PC-9 (cell line): ENCODE data around the gene MOB3B.

ENCODE experiments used
- EZH2 ChIP-seq: fragments of 200-600 bp; sonication (generic); IDR thresholded peaks from 2 replicates; pipeline ENCODE4 v1.8.0; 2017; ENCODE audit warnings: antibody characterized with exemption, low read depth
- TF ChIP-seq, protein P1 (sequence below): fragments of 200-600 bp; sonication (generic); conservative IDR thresholded peaks from 2 replicates; pipeline ENCODE4 v1.6.1; 2017; ENCODE audit warnings: mixed run types, antibody characterized with exemption, mild to moderate bottlenecking, moderate library complexity

DNA sequence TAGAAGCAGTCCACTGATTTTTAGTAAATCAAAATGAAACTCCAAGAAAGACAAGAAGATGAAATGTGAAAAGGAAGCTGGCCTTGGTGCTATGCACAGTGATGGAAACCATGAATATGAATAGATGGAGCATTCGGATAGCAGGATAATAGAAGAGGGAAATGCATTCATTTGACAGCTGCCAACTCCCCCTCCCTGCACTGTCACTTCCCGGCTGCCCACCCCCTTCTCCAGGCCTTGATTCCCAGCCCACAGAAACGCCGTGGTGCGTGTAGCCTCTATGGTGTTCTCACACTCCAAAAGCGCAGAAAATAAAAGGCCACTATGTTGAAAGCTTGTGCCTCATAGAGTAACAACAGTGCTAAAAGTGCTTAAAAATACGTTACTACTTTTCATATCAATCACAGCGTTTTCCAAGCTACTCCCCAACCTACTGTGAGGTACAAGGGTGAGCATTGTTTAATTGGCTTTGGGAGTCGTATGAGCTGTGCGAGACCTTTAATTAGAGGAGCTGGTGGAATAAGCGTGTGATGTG is 31.7 kb downstream of the MOB3B start:
- TF ChIP-seq, protein P1, sequence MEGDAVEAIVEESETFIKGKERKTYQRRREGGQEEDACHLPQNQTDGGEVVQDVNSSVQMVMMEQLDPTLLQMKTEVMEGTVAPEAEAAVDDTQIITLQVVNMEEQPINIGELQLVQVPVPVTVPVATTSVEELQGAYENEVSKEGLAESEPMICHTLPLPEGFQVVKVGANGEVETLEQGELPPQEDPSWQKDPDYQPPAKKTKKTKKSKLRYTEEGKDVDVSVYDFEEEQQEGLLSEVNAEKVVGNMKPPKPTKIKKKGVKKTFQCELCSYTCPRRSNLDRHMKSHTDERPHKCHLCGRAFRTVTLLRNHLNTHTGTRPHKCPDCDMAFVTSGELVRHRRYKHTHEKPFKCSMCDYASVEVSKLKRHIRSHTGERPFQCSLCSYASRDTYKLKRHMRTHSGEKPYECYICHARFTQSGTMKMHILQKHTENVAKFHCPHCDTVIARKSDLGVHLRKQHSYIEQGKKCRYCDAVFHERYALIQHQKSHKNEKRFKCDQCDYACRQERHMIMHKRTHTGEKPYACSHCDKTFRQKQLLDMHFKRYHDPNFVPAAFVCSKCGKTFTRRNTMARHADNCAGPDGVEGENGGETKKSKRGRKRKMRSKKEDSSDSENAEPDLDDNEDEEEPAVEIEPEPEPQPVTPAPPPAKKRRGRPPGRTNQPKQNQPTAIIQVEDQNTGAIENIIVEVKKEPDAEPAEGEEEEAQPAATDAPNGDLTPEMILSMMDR = no peak
- no peak for TF ChIP-seq EZH2
